Neural cell (in vitro differentiated cells): Measurements from ENCODE around the gene EEF2K.

ENCODE experiments used
- EP300 ChIP-seq: fragments of 450-650 bp; conservative IDR thresholded peaks from 2 replicates; pipeline ENCODE4 v1.6.1; 2014; ENCODE audit warnings: antibody characterized with exemption, mild to moderate bottlenecking, moderate library complexity; ENCODE audit not compliant: poor library complexity, severe bottlenecking
- EZH2 ChIP-seq: fragments of 200-600, 300-800 bp; shearing (Covaris generic), sonication (generic); IDR thresholded peaks from 2 replicates; pipeline ENCODE4 v1.6.1; 2014; ENCODE audit warnings: antibody characterized with exemption, low read length, borderline replicate concordance, mild to moderate bottlenecking; ENCODE audit not compliant: insufficient read depth, poor library complexity, severe bottlenecking
- MXI1 ChIP-seq: fragments of 450-650 bp; conservative IDR thresholded peaks from 2 replicates; pipeline ENCODE4 v1.6.1; 2014; ENCODE audit warnings: antibody characterized with exemption, mild to moderate bottlenecking; ENCODE audit not compliant: poor library complexity, severe bottlenecking
- POLR2AphosphoS5 ChIP-seq: IDR thresholded peaks from 2 replicates; pipeline ENCODE4 v1.6.1; 2012
- RAD21 ChIP-seq: fragments of 450-650 bp; conservative IDR thresholded peaks from 2 replicates; pipeline ENCODE4 v1.6.1; 2014; ENCODE audit warnings: antibody characterized with exemption, mild to moderate bottlenecking, moderate library complexity
- TAF1 ChIP-seq: IDR thresholded peaks from 2 replicates; pipeline ENCODE4 v1.6.1; 2012; ENCODE audit warnings: low read depth
- TF ChIP-seq, protein P1 (sequence below): fragments of 450-650 bp; IDR thresholded peaks from 2 replicates; pipeline ENCODE4 v1.5.1; 2014; ENCODE audit warnings: antibody characterized with exemption, mild to moderate bottlenecking, moderate library complexity; ENCODE audit not compliant: poor library complexity, severe bottlenecking
- TF ChIP-seq, protein P2 (sequence below): IDR thresholded peaks from 2 replicates; pipeline ENCODE4 v1.6.1; 2012; ENCODE audit warnings: borderline replicate concordance

- no peak for TF ChIP-seq POLR2AphosphoS5
- TF ChIP-seq, protein P1, sequence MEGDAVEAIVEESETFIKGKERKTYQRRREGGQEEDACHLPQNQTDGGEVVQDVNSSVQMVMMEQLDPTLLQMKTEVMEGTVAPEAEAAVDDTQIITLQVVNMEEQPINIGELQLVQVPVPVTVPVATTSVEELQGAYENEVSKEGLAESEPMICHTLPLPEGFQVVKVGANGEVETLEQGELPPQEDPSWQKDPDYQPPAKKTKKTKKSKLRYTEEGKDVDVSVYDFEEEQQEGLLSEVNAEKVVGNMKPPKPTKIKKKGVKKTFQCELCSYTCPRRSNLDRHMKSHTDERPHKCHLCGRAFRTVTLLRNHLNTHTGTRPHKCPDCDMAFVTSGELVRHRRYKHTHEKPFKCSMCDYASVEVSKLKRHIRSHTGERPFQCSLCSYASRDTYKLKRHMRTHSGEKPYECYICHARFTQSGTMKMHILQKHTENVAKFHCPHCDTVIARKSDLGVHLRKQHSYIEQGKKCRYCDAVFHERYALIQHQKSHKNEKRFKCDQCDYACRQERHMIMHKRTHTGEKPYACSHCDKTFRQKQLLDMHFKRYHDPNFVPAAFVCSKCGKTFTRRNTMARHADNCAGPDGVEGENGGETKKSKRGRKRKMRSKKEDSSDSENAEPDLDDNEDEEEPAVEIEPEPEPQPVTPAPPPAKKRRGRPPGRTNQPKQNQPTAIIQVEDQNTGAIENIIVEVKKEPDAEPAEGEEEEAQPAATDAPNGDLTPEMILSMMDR: no peak
- TF ChIP-seq TAF1: no peak
- no peak for TF ChIP-seq EZH2
- TF ChIP-seq, protein P2, sequence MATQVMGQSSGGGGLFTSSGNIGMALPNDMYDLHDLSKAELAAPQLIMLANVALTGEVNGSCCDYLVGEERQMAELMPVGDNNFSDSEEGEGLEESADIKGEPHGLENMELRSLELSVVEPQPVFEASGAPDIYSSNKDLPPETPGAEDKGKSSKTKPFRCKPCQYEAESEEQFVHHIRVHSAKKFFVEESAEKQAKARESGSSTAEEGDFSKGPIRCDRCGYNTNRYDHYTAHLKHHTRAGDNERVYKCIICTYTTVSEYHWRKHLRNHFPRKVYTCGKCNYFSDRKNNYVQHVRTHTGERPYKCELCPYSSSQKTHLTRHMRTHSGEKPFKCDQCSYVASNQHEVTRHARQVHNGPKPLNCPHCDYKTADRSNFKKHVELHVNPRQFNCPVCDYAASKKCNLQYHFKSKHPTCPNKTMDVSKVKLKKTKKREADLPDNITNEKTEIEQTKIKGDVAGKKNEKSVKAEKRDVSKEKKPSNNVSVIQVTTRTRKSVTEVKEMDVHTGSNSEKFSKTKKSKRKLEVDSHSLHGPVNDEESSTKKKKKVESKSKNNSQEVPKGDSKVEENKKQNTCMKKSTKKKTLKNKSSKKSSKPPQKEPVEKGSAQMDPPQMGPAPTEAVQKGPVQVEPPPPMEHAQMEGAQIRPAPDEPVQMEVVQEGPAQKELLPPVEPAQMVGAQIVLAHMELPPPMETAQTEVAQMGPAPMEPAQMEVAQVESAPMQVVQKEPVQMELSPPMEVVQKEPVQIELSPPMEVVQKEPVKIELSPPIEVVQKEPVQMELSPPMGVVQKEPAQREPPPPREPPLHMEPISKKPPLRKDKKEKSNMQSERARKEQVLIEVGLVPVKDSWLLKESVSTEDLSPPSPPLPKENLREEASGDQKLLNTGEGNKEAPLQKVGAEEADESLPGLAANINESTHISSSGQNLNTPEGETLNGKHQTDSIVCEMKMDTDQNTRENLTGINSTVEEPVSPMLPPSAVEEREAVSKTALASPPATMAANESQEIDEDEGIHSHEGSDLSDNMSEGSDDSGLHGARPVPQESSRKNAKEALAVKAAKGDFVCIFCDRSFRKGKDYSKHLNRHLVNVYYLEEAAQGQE: no peak
- TF ChIP-seq EP300: no peak
- no peak for TF ChIP-seq RAD21
- no peak for TF ChIP-seq MXI1
These were observed 3.8 kb upstream of the EEF2K start for GRCh38 chr16:22202261-22202637.
